ENCODE data around the gene SLC17A5. TPM values are rescaled to one million over a fixed set of nuclear protein-coding genes. Genes with fewer than 3 reads are reported as not detected.

The SLC17A5 gene
- total and polyA plus RNA-seq, 9 of the 15 experiments (the other 6 are each of a cell fraction or from before 2014, with no cell fraction given): 1.3 to 7.2 (median 3.4) TPM

- no peak; the same call in 1 of the 2 replicates for TF ChIP-seq ZNF395 (CRISPR knock-in tag; IDR thresholded peaks at IDR 0.05)
- no peak for TF ChIP-seq ZFP91 (CRISPR knock-in tag; IDR thresholded peaks at IDR 0.05)
- TF ChIP-seq ZNF280A (IDR thresholded peaks at IDR 0.05; ENCODE audit: low read depth, partially characterized antibody): no peak
- no peak for TF ChIP-seq GABPB2 (CRISPR knock-in tag; conservative IDR thresholded peaks at IDR 0.05)
- no peak for TF ChIP-seq TARDBP (IDR thresholded peaks at IDR 0.05)
- no peak for TF ChIP-seq FOXM1 (IDR thresholded peaks at IDR 0.05; ENCODE audit: low read depth)
- TF ChIP-seq FOXM1 (CRISPR knock-in tag; IDR thresholded peaks at IDR 0.05; ENCODE audit: low read depth): no peak
- TF ChIP-seq ZNF436 (CRISPR knock-in tag; IDR thresholded peaks at IDR 0.05): no peak
- peak; percentile 40; the same call in 1 of the 2 replicates for TF ChIP-seq GATA2 (CRISPR knock-in tag; IDR thresholded peaks at IDR 0.05)
- TF ChIP-seq ZNF282 (CRISPR knock-in tag; IDR thresholded peaks at IDR 0.05): no peak
- TF ChIP-seq NR0B1 (IDR thresholded peaks at IDR 0.05; ENCODE audit: partially characterized antibody): no peak
- TF ChIP-seq MYBL2 (IDR thresholded peaks at IDR 0.05; ENCODE audit: low read depth): no peak
- no peak for TF ChIP-seq MYBL2 (CRISPR knock-in tag; IDR thresholded peaks at IDR 0.05; ENCODE audit: borderline replicate concordance)
- TF ChIP-seq PHF20 (IDR thresholded peaks at IDR 0.05; ENCODE audit: partially characterized antibody): peak; percentile 36
- peak; percentile 31 for TF ChIP-seq CCNT2 (IDR thresholded peaks at IDR 0.05; ENCODE audit: borderline replicate concordance, extremely low read depth, insufficient read length, low read depth, low read length)
- no peak for TF ChIP-seq ZNF121 (CRISPR knock-in tag; conservative IDR thresholded peaks at IDR 0.05)
- no peak for TF ChIP-seq HMGXB4 (CRISPR knock-in tag; IDR thresholded peaks at IDR 0.05)
- TF ChIP-seq ZNF224 (CRISPR knock-in tag; IDR thresholded peaks at IDR 0.05): no peak
- TF ChIP-seq NR3C1 (CRISPR knock-in tag; IDR thresholded peaks at IDR 0.05): no peak
- no peak for TF ChIP-seq HMGN3 (IDR thresholded peaks at IDR 0.05; ENCODE audit: borderline replicate concordance, extremely low read depth, insufficient read length, low read depth, low read length)
Observed at GRCh38 chr6:73585566-73586415, 68.0 kb downstream of the SLC17A5 start (continued).

All from K562 (cell line).